ENCODE results near the gene CCNDBP1. TPM values are rescaled to one million over a fixed set of nuclear protein-coding genes. Genes with fewer than 3 reads are reported as not detected.

CCNDBP1 gene, protein sequence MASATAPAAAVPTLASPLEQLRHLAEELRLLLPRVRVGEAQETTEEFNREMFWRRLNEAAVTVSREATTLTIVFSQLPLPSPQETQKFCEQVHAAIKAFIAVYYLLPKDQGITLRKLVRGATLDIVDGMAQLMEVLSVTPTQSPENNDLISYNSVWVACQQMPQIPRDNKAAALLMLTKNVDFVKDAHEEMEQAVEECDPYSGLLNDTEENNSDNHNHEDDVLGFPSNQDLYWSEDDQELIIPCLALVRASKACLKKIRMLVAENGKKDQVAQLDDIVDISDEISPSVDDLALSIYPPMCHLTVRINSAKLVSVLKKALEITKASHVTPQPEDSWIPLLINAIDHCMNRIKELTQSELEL
- total RNA-seq = 100 to 1,000 TPM in 1 of 2 donors, 10 to 100 TPM in 1; 61.5 to 153 TPM

DNA sequence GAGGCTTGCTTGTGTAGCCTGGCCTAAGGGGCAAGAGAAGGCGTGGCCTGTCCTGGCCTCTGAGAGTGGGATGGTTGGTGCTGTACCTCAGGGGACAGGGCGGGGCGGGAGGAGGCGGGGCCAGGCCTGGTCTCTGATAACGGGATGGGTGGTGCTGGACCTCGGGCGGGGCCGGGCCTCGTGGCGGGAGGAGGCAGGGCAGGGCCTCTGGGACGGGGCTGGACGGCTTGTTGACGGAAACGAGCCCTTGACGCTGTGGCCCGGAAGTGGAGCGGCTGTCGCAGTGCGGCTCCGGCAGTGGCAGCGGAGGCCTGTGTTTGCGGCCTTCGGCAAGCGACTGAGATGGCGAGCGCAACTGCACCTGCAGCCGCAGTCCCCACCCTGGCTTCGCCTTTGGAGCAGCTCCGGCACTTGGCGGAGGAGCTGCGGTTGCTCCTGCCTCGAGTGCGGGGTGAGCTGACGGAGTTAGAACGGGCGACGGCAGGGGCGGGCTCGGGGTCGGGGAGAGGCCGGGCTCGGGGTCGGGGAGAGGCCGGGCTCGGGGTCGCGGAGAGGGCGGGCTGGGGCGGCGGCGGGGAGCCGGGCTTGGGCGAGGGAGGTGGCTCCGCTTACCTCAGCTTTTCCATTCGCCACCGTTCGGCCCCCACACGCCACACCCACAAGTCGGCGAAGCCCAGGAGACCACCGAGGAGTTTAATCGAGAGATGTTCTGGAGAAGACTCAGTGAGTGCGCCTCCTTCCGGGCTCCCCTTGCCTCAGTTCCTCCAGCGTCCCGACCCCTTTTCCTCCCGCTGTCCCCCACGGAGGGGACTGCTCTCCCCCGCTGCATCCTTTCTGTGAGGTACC, at the start of gene CCNDBP1:
Gene CCNDBP1 (plus strand): TSS at position 247 of the 846 bp plus-strand sequence. CDS start 96 bp downstream, at position 343.
- TF ChIP-seq, protein P1, sequence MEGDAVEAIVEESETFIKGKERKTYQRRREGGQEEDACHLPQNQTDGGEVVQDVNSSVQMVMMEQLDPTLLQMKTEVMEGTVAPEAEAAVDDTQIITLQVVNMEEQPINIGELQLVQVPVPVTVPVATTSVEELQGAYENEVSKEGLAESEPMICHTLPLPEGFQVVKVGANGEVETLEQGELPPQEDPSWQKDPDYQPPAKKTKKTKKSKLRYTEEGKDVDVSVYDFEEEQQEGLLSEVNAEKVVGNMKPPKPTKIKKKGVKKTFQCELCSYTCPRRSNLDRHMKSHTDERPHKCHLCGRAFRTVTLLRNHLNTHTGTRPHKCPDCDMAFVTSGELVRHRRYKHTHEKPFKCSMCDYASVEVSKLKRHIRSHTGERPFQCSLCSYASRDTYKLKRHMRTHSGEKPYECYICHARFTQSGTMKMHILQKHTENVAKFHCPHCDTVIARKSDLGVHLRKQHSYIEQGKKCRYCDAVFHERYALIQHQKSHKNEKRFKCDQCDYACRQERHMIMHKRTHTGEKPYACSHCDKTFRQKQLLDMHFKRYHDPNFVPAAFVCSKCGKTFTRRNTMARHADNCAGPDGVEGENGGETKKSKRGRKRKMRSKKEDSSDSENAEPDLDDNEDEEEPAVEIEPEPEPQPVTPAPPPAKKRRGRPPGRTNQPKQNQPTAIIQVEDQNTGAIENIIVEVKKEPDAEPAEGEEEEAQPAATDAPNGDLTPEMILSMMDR (IDR thresholded peaks at IDR 0.05) = peak; percentile 17

DNA sequence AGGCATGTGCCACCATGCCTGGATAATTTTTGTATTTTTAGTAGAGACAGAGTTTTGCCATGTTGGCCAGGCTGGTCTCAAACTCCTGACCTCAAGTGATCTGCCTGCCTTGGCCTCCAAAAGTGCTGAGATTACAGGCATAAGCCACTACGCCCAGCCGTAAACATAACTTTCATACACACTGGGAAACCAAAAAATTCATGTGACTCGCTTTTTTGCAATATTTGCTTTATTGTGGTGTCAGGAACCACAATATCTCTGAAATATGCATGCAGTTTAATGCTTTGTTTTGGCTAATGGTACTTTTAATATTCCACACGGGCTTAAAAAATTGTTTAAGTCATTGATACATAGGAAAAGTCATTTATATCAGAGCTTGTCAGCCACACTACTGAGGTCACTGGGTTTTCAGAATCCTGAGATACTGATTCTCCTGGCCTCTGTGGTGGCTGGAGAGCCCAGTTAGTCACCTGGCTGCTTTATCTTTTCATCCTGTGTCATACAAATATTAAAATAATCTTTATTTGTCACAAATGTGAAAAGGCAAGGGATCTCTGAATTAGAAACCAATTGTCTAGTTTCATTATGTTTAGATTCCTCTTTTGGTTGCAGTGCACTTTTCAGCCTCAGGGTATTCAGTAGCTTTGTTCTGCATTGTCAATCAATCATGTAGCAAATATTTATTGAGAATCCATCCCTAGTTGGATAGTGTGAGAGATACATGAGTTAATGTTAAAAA, 41.8 kb upstream of the CCNDBP1 start:
- Histone ChIP-seq H3K9me3 (no peaks in the 10 kb centered on the region), H3K27me3 (replicated peaks; ENCODE audit: insufficient read depth) (no peaks in the 10 kb centered on the region), H3K4me1 (ENCODE audit: control insufficient read depth in 1 of 2, low read depth in 2 of 2) (no peaks in the 10 kb centered on the region), H3K4me3 (no peak overlapping the region), H3K36me3 (peaks cover 19% of the 10 kb centered on the region), H3K27ac (no peak overlapping the region)
- ATAC-seq (ENCODE audit: insufficient number of reproducible peaks, low FRiP score, low read depth) = no peak
- DNase-seq (ENCODE audit: low spot score) = no peak
- TF ChIP-seq, protein P1 (IDR thresholded peaks at IDR 0.05) = no peak

More for the DNA sequence above, at the start of gene CCNDBP1:
- DNase-seq (ENCODE audit: low spot score) = peak; percentile 90
- H3K4me1 ChIP-seq (ENCODE audit: control insufficient read depth in 1 of 2, low read depth in 2 of 2) = peaks cover 21 to 30% of the 10 kb centered on the region in 2 donors
- H3K27ac ChIP-seq = peak within 1 kb of the TSS; percentile 90 to 94
- ATAC-seq (ENCODE audit: insufficient number of reproducible peaks, low FRiP score, low read depth) = peak; percentile 83
- no peaks in the 10 kb centered on the region for H3K27me3 ChIP-seq (replicated peaks; ENCODE audit: insufficient read depth)
- H3K4me3 ChIP-seq = peak within 1 kb of the TSS; percentile 87
- peaks cover 17% of the 10 kb centered on the region for H3K36me3 ChIP-seq
- H3K9me3 ChIP-seq = no peaks in the 10 kb centered on the region

DNA sequence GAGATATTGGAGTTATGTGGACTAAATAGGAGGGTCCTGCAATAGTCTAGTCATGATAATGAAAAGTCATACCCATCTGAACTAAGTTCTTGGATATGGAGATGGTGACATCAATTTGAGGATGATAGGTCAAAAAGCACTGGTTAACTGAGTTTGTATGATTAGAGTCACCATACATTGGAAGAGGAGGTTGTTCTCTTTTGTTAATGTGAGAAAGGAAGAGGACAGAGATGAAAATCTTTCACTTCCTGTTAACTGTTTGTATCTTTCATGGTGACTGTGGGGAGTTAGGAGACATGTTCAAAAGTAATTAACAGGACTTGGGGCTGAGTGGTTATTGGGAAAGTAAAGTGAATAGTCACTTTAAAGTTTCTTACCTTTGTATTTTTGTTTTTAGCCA, 40.7 kb upstream of the CCNDBP1 start:
- no peak overlapping the region for H3K4me3 ChIP-seq
- H3K36me3 ChIP-seq = peaks cover 26% of the 10 kb centered on the region
- TF ChIP-seq, protein P1 (IDR thresholded peaks at IDR 0.05) = no peak
- DNase-seq (ENCODE audit: low spot score) (no peak), ATAC-seq (ENCODE audit: insufficient number of reproducible peaks, low FRiP score, low read depth) (no peak)
- H3K4me1 ChIP-seq (ENCODE audit: control insufficient read depth in 1 of 2, low read depth in 2 of 2) = no peaks in the 10 kb centered on the region
- H3K27me3 ChIP-seq (replicated peaks; ENCODE audit: insufficient read depth) = no peaks in the 10 kb centered on the region
- H3K9me3 ChIP-seq = no peaks in the 10 kb centered on the region
- no peak overlapping the region for H3K27ac ChIP-seq

DNA sequence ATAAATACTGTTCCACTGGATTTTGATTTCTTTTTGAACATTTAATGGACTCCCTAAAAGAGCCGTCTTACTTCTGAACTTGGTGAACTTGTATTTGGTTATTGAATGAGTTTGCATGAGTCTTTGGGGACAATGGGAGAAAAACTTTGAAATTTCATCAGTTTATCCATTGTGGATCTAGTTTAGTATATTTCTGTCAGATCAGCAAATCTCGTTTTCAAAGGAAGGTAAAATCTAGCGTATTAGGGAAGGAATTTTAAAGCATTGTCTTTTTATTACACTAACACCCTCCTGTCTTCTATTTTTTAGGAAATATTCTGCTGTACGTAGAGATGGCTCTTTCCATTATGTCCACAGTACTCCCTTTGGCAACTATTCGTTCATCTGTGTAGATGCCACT, 39.0 kb upstream of the CCNDBP1 start:
- TF ChIP-seq, protein P1 (IDR thresholded peaks at IDR 0.05) = no peak
- H3K27me3 ChIP-seq (replicated peaks; ENCODE audit: insufficient read depth) = no peaks in the 10 kb centered on the region
- no peak for DNase-seq (ENCODE audit: low spot score)
- H3K27ac ChIP-seq = no peak overlapping the region
- no peaks in the 10 kb centered on the region for H3K9me3 ChIP-seq
- no peak for ATAC-seq (ENCODE audit: insufficient number of reproducible peaks, low FRiP score, low read depth)
- peaks cover 18% of the 10 kb centered on the region for H3K36me3 ChIP-seq
- H3K4me1 ChIP-seq (ENCODE audit: control insufficient read depth in 1 of 2, low read depth in 2 of 2) = no peaks in the 10 kb centered on the region
- no peak overlapping the region for H3K4me3 ChIP-seq

All from thoracic aorta (tissue), 2 donors.